GM12878 (cell line): Measurements from ENCODE around the gene BCORL1.

Source experiments
- CTCF ChIP-seq, 3 experiments: IDR thresholded peaks in 2 of 3; conservative IDR thresholded peaks in 1 of 3; 2 replicates each; pipeline ENCODE4 v1.5.1; 2011; ENCODE audit warnings: low read depth in 3 of 3, low read length in 3 of 3, mild to moderate bottlenecking in 3 of 3, control low read depth in 2 of 3, moderate library complexity in 2 of 3, inconsistent platforms in 1 of 3, mixed read lengths in 1 of 3; ENCODE audit not compliant: control insufficient read depth in 2 of 3, insufficient read depth in 1 of 3; ENCODE audit errors: extremely low read depth in 1 of 3
- EGR1 ChIP-seq, 2 experiments: IDR thresholded peaks; 1 replicate in 1 of 2; 2 replicates in 1 of 2; pipeline ENCODE4 v1.6.1; 2011 to 2012; ENCODE audit warnings: low read depth in 2 of 2, low read length in 2 of 2, borderline replicate concordance in 1 of 2, mild to moderate bottlenecking in 1 of 2, moderate library complexity in 1 of 2
- PAX5 ChIP-seq: IDR thresholded peaks from 2 replicates; pipeline ENCODE4 v1.6.1; 2011; ENCODE audit warnings: low read depth, low read length, borderline replicate concordance
- TCF12 ChIP-seq: IDR thresholded peaks from 2 replicates; pipeline ENCODE4 v1.6.1; 2011; ENCODE audit warnings: low read depth, mild to moderate bottlenecking, low read length

- TF ChIP-seq TCF12 (no peak), PAX5 (no peak), CTCF (IDR thresholded peaks at IDR 0.05 in 2 of 3, conservative IDR thresholded peaks at IDR 0.05 in 1 of 3; ENCODE audit: control insufficient read depth in 2 of 3, extremely low read depth in 1 of 3, insufficient read depth in 1 of 3, low read depth in 3 of 3, low read length in 3 of 3) (no peak), EGR1 (IDR thresholded peaks at IDR 0.05; ENCODE audit: borderline replicate concordance in 1 of 2, low read depth in 2 of 2, low read length in 2 of 2) (no peak)
These were observed 1.2 kb downstream of the BCORL1 start for GRCh38 chrX:129983575-129984110.
